ENCODE data around the gene IGFBP6. TPM values are rescaled to one million over a fixed set of nuclear protein-coding genes. Genes with fewer than 3 reads are reported as not detected.

IGFBP6 gene
- total and polyA plus RNA-seq, 8 donors: 2.2 to 32.8 (median 14.6) TPM

- Histone ChIP-seq H3K4me3 (no peak overlapping the region), H3K27me3 (no peaks in the 10 kb centered on the region), H3K9me3 (no peaks in the 10 kb centered on the region), H3K4me1 (peaks cover 11 to 30% (median 18%) of the 10 kb centered on the region in 3 donors), H3K36me3 (peaks cover 0 to 24% (median 8%) of the 10 kb centered on the region in 3 donors), H3K27ac (no peak overlapping the region)
- ATAC-seq (no peak), DNase-seq (no peak), FAIRE-seq (no peak)
- 90 to 93% methylated on average over 3 of the region's 3 CpGs for whole genome bisulfite sequencing, 2 donors
- intact Hi-C loops (cut with DNase I): no loop called here
- no peak for TF ChIP-seq CTCF (IDR thresholded peaks at IDR 0.05)
Observed at GRCh38 chr12:53076461-53076860, 21.0 kb upstream of the IGFBP6 start.

DNA sequence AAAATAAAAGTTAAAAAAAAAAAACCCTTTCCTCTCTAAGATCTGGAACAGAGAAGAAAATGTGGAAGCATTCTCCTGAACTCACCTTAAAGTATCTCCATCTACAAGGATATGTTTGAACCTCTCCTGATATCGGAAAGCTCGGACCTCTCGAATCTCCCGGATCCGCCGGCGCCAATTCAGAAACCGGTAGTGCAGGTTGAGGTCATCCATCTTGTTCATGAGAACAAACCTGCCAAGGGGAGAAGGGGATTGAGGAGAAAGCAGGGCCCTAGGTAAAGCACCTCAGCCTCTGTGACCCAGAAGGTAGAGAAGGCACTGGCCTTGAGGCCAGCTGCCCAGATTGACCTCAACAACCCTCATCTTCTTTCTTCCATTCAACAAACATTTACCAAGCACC is 20.4 kb upstream of the IGFBP6 start:
- H3K4me3 ChIP-seq: peak overlapping the region in 1 of 4 donors; percentile 80
- DNase-seq (peak in 4 of 6 donors; percentile 28 to 63 (median 49)), ATAC-seq (no peak), FAIRE-seq (no peak)
- TF ChIP-seq CTCF (IDR thresholded peaks at IDR 0.05): no peak
- peaks cover 0 to 24% (median 8%) of the 10 kb centered on the region in 3 donors for H3K36me3 ChIP-seq
- peaks cover 11 to 27% (median 18%) of the 10 kb centered on the region in 3 donors for H3K4me1 ChIP-seq
- intact Hi-C loops (cut with DNase I): no loop called here
- no peaks in the 10 kb centered on the region for H3K9me3 ChIP-seq
- no peaks in the 10 kb centered on the region for H3K27me3 ChIP-seq
- 20 to 28% methylated on average over 8 of the region's 8 CpGs for WGBS, 2 donors
- peak overlapping the region in 1 of 4 donors; percentile 40 for H3K27ac ChIP-seq

GRCh38 chr12:53078425-53079225 is 18.8 kb upstream of the IGFBP6 start:
- H3K4me3 ChIP-seq: peak overlapping the region; percentile 55 to 80 (median 67)
- peak in 2 of 6 donors; percentile 67 to 85 for DNase-seq
- H3K9me3 ChIP-seq: no peaks in the 10 kb centered on the region
- WGBS, 2 donors: 8 to 12% methylated on average over 22 to 25 of the region's 25 CpGs
- FAIRE-seq: no peak
- peak; percentile 21 to 25 (median 22) for ATAC-seq
- peaks cover 0 to 24% (median 8%) of the 10 kb centered on the region in 3 donors for H3K36me3 ChIP-seq
- H3K27me3 ChIP-seq: no peaks in the 10 kb centered on the region
- H3K27ac ChIP-seq: peak overlapping the region; percentile 83 to 91 (median 86)
- peaks cover 11 to 26% (median 18%) of the 10 kb centered on the region in 3 donors for H3K4me1 ChIP-seq
- no peak for TF ChIP-seq CTCF (IDR thresholded peaks at IDR 0.05)
- intact Hi-C loops (cut with DNase I): no loop called here

GRCh38 chr12:53079226-53080117 is 18.0 kb upstream of the IGFBP6 start, which contains the start of gene SPRYD3:
Gene SPRYD3 (minus strand): TSS chr12:53079390. CDS start chr12:53079333, 57 bp downstream.
- no peak for TF ChIP-seq CTCF (IDR thresholded peaks at IDR 0.05)
- 0 to 1% methylated on average over 54 to 67 of the region's 67 CpGs for WGBS, 2 donors
- FAIRE-seq (peak; percentile 61), ATAC-seq (peak; percentile 96 to 99 (median 98)), DNase-seq (peak; percentile 94 to 99 (median 96))
- Histone ChIP-seq H3K36me3 (peaks cover 0 to 20% (median 8%) of the 10 kb centered on the region in 3 donors), H3K4me1 (peaks cover 11 to 22% (median 18%) of the 10 kb centered on the region in 3 donors), H3K9me3 (no peaks in the 10 kb centered on the region), H3K4me3 (peak within 1 kb of the TSS; percentile 55 to 80 (median 67)), H3K27me3 (no peaks in the 10 kb centered on the region), H3K27ac (peak within 1 kb of the TSS; percentile 83 to 91 (median 86))
- intact Hi-C loops (cut with DNase I): no loop called here

Measured in pancreas (tissue), 10 donors.